CD4-positive, alpha-beta T cell treated with Interleukin-12 subunit alpha and Interleukin-12 subunit beta, for 1 hour (primary cell): ENCODE data around the gene SCGB1D1.

ENCODE experiments used
- DNase-seq: peaks from one replicate; pipeline ENCODE4 v3.0.0-alpha.2; 2020

The SCGB1D1 gene

GRCh38 chr11:62237499-62237898 lies 47.5 kb downstream of the SCGB1D1 start:
- no peak for DNase-seq

GRCh38 chr11:62238151-62238550 lies 48.1 kb downstream of the SCGB1D1 start:
- no peak for DNase-seq

- no peak for DNase-seq
Measured at GRCh38 chr11:62241095-62241494, 51.1 kb downstream of the SCGB1D1 start.

GRCh38 chr11:62242021-62242420 lies 52.0 kb downstream of the SCGB1D1 start, which contains the start of gene SCGB1D2:
Gene SCGB1D2, plus strand, starts transcription at chr11:62242239. Its CDS starts 69 bp downstream, at chr11:62242308.
- no peak for DNase-seq
